Endothelial cell of hepatic sinusoid (primary cell): ENCODE data around the gene SLC5A10.
"Not testable (repeated sequence)": the region's sequence is repeated elsewhere in the genome, so short reads cannot be mapped to it uniquely, and the experiment has no call there.

Experiments
- in situ Hi-C: cut with HindIII; loops from 2 replicates; pipeline ENCODE4 v1.10.0; 2017; ENCODE audit warnings: low sequenced_read_pairs

Gene SLC5A10

DNA sequence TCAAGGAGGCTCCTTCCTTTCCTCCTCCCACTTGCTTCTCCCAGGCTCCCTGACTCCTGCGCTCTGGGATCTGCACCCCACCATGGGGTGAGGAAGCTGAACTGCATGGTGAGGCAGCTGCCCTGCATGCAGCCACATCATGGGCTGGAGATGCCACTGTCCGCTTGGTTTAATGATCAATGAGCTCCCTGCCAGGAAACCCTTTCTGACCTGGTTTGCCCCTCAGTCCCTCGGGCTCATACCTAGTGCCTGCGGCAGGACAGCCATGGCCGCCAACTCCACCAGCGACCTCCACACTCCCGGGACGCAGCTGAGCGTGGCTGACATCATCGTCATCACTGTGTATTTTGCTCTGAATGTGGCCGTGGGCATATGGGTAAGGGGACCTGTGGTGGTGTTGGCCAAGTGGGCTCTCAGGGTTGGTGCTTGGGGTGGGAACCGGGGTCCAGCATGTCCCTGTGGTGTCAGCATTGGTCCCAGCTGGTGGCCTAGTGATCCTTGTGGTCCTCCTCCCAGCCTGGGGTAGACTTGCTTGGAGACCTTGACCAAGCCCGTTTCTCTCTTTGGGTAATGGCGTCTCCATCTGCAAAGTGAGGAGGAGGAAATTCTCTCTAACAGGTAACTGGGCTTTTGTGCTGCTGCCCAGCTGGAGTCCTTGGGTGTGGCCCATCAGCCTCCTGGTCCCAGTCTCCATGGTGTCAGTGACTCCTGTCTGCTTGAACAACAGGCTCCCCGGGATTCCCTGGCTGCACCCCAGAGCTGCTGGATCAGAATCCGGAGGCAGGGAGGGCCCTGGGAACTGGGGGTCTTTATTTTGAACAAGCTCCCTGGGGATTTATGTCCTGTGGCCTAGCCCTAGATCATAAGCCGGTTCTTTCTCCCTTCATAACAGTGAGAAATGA lies at the start of gene SLC5A10:
TSS of gene SLC5A10 (plus strand) at position 225 of the 902 bp plus-strand sequence. CDS start at position 266, 41 bp downstream.
- in situ Hi-C loops, result no loop called here

DNA sequence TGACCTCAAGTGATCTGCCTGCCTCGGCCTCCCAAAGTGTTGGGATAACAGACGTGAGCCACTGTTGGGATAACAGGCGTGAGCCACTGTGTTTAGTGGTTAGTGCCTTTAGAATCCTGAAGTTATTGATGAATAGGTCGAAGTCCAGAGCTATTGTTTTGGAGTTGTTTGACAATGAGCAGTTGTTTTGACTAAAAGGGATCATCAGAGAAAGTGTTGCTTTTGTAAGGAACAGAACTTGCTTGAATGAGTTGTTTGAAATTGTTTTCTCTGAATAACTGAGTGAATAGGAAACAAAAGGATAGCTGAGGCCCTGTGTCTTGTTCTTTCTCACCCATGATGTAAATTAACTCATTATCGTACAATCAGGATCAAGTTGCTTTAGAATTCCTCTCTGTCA lies 47.5 kb upstream of the SLC5A10 start:
- in situ Hi-C loops, result no loop called here

DNA sequence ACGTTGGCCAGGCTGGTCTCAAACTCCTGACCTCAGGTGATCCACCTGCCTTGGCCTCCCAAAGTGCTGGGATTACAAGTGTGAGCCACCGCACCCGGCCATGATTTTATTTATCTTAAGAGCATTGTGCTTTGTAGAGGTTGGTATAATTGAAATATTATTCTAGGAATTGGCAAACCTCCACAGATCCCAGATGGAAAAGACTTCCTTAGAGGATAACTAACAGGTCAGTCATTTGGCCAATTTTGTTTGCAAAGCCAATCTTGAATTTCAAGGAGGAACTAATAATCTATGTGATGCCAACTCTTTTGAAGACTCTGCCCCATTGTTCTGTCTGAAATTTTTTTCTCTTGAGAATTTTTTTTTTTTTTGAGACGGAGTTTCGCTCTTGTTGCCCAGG lies 46.7 kb upstream of the SLC5A10 start:
- in situ Hi-C loops, result no loop called here

DNA sequence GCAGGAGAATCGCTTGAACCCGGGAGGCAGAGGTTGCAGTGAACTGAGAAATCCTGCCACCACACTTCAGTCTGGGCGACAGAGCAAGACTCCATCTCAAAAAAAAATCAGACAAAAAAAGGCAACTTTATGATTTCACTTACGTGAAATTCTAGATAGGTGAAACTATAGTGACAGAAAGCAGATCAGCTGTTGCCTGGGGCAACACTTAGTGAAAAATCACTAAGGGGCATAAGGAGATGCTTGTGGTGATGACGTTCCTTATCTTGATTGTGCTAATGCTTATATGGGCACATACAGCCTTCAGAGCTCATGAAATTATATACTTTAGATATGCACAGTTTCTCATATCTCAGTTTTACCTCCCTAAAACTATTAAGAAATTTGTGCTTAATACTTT lies 41.6 kb upstream of the SLC5A10 start:
- in situ Hi-C loops, result no loop called here

DNA sequence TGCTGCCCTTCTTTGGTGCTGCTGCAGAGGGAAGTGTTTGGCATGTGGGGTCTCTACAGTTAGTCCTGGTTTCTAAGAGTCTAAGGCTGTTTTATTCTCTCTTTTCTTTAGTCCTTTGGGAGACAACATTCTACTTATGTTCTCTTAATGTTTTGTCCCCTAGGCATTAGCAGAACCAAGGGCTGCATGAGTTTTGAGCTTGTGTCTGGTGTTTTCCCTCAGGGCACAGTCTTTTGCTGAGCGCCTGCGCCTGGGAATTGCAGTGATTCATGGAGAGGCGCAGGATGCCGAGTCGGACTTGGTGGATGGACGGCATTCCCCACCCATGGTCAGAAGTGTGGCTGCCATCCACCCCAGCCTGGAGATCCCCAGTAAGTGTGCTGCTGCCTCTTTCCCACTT lies 41.1 kb upstream of the SLC5A10 start:
- in situ Hi-C loops, result no loop called here

DNA sequence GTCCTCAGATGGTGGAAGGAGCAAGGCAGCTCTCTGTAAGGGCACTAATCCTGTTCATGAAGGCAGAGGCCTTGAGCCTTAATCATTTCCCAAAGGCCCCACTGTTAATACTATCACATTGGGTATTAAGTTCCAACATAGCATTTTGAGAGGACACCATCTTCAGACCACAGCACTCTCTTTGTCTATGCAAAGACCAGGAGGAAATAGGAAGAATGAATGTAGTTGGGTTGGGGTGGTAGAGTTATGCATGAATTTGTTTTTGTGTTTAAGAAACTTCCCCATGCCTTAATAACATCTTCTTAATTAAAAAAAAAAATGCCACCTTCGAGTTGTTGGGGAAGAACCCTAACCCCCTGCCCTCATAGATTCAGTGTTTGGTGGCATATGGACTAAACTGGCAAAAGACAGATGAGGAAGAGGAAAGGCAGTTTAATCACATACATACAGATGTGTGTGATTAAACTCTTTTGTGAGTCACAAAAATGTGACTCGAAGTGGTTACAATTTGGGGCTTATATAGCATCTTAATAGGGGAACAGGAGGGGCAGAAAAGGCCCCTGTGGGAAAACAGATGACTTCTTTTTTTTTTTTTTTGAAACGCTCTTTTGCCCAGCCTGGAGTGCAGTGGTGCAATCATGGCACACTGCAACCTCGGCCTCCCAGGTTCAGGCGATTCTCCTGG lies 35.0 kb upstream of the SLC5A10 start:
- in situ Hi-C loops, result no loop called here

DNA sequence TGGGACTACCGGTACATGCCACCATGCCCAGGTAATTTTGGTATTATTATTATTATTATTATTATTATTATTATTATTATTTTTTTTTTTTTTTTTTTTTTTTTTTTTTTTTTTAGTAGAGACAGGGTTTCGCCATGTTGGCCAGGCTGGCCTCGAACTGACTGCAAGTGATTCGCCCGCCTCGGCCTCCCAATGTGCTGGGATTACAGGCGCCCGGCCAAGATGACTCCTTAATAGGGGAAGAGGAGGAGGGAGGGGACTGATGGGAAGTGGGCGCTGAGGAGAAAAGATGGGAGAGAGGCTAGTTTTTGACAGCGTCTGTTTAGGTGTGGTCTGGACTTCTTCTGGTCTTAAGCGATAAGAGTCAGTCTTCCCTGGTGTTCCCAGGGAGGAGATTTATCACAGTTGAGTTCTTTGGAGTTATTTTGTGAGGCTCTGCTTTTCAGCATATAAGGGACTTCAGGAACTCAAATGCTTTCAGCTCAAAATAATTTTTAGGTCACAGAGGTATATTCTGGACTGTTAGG lies 34.4 kb upstream of the SLC5A10 start:
- in situ Hi-C loops, result no loop called here

DNA sequence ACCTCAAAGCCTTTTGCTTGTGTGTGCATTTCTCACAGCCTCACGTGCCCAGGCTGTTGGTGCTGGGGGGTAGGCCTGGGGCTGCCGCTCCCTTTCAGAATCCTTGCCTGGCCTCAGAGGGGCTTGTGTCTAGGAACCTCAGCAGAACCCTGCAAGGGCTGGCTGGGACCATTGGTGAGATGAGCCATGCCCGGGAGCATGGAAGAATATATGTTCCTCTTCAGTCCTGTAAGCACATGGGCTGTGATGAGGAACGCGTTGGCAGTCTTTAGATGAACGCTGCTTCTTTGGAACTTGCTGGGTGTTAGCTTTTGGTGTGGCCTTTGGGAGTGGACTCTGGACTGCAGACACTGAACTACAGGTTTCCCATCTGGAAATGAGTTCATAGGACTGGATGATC lies 32.0 kb upstream of the SLC5A10 start:
- in situ Hi-C loops, result no loop called here

DNA sequence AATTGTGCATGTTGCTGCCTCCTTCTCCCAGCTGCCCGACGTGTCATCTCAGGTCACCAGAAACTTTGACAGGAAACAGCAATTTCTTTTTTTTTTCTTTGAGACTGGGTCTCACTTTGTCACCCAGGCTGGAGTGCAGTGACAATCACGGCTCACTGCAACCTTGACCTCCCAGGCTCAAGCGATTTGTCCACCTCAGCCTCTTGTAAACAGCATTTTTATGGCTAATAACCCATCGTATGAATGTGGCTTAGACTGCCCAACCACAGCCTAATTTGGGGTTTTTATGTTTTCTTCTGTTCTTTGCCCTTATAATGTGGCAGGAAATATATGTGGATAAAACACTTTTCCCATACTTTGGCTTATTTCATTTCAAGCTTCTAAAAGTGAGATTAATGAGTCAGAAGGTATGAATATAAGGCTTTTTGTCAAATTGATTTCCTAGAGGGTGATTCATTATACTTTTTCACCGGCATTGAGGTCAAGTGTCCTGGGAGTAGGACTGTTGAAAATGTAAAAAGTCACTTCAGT lies 31.0 kb upstream of the SLC5A10 start:
- in situ Hi-C loops, result no loop called here

DNA sequence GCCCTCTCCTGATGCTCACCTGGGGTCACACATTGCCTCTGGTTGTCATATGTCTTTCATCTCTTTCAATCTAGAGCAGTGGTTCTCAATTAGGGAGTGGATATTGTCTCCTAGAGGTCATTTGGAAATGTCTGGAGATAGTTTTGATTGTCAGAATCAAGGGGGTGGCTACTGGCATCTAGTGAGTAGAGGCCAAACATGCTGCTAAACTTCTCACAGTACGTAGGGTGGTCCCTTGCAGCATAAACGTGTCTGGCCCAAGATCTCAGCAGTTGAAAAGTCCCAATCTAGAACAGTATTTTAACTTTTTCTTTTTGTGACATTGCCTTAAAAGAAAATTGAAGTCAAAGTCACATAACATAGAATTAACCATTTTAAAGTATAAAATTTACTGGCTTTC lies 30.5 kb upstream of the SLC5A10 start:
- in situ Hi-C loops, result no loop called here

DNA sequence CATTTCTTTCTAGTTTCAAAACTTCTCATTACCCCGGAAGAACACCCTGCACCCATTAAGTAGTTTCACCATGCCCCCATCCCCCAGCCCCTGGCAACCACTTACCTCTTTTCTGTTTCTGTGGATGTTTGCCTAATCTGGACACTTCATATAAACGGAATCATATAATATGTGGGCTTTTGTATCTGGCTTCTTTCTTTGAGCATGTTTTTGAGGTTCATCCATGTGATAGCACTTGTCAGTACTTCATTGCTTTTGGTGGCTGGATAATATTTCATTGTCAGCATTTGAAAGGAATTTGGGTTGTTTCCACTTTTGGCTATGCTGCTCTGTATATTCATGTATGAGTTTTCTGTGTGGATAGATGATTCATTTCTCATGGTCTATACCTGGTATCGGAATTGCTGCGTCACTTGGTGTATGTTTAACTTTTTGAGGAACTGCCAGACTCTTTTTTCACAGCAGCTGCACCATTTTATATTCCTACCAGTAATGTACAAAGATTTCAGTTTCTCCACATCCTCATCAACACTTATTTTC lies 30.0 kb upstream of the SLC5A10 start:
- in situ Hi-C loops, result no loop called here

DNA sequence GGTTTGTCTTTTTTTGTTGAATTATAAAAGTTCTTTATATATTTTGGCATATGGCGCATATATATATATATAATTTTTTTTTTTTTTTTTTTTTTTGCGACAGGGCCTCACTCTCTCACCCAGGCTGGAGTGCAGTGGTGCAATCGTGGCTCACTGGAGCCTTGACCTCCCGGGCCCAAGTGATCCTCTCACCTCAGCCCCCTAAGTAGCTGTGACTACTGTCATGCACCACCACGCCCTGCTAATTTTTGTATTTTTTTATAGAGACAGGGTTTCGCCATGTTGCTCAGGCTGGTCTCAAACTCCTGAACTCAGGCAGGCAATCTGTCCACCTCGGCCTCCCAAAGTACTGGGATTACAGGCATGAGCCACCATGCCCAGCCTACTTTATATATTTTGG lies 29.4 kb upstream of the SLC5A10 start:
- in situ Hi-C loops, result not testable (repeated sequence)

DNA sequence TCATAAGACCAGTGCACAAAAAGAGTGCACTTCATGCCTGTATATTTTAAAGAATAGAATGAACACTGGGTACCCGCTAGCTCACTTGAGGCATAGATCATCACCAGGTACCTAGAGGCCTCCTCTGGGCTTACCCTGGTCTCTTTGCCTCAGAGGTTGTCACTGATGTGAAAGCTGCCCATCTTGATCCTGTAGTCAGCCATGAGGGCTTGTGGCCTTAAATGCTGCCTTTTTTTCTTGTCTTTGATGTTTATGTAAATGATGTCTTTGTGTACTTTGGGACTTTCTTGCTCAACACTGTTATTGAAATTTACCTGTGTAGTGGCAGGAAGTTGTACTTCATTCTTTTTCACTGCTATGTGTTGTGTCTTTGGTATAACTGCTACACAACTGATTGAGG lies 26.8 kb upstream of the SLC5A10 start:
- in situ Hi-C loops, result no loop called here

DNA sequence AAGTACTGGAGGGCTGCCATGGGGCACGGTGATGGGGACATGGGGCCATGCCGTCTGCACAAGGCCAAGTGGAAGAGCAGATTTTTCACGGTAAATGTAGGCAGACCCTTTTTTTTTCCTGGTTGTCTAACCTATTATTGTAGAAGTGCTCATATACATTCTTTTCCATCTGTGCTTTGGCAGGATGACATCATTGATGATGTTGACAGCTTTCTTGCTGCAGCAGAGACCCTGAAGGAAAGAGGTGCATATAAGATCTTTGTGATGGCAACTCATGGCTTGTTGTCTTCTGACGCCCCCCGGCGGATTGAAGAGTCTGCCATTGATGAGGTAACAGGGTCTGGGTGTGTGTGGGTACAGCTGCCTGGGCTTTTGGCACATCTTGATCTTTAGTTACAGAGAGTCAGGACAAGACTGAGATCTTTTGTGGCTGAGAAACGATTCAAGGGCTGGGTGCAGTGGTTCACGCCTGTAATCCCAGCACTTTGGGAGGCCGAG lies 23.3 kb upstream of the SLC5A10 start:
- in situ Hi-C loops, result no loop called here

DNA sequence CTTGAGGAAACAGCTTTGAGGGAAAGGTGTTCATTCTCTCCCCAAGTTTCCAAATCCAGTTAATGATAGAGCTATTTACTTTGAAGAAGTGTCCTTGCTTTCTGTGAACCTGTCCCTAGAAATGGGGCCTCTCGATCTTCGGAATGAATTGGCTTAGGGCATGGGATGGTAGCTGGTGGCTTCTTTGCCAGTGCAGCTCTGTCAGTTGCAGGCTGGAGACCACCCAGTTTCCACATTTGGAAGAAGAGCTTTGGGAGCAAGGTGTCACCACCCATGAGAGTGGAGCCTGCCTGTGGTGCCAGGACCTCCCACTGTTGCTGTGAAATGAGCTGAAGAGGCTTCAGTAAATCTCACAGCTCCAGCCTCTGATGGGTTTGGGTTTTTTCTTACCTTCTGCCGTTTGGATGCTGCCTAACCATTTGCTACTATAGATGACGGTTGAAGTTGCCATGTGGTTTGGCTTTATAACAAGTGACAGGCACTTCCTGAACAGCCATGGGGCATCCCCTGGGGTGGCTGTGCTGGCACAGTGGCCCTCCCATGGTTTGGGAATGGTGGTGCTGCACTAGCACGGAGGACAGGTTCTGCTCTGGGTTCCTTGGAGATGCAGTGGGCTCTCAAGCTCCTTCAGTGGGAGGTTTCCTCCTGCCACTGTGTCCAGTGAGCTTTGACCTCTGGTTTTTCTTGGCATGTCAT lies 19.5 kb upstream of the SLC5A10 start:
- in situ Hi-C loops, result no loop called here

DNA sequence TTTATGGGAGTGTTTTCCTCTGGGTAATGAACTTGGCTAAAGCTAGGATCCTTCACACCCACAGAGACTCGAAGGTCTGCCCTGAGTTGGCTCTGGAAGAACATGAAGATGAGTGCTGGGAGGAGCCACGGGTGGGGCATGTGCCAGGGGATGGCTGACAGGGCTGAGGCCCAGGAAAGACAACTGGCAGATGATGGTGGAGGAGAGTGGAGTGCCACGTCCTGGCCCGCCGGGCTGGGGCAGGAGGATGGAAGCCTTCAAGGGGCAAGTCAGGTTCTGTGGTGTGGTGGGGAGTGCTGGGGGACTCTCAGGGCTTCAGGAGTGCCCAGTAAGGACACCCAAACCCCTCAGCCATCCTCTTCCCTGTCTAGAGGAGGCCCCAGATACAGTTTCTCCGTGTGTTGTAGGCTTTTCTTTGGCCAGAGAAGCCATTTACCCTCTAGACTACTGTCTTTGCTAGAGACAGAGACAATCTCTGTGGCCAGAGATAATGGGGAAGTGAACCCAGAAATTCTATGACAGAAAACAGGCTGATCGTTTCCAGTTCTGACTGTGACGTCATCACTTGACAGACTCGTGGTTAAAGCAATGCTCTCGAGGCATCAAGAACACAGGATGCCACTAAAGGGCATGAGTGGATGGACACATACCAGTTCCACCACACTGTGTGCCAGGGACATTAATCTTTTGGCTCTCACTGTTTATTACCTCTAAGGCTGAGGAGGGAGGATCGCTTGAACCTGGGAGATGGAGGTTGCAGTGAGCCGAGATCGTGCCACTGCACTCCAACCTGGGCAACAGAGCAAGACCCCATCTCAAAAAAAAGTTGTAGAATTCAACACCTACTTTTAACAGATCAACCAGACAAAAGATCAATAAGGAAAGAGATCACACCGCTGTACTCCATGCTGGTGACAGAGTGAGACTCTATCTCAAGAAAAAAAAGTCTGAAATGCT lies 18.6 kb upstream of the SLC5A10 start:
- in situ Hi-C loops, result no loop called here

DNA sequence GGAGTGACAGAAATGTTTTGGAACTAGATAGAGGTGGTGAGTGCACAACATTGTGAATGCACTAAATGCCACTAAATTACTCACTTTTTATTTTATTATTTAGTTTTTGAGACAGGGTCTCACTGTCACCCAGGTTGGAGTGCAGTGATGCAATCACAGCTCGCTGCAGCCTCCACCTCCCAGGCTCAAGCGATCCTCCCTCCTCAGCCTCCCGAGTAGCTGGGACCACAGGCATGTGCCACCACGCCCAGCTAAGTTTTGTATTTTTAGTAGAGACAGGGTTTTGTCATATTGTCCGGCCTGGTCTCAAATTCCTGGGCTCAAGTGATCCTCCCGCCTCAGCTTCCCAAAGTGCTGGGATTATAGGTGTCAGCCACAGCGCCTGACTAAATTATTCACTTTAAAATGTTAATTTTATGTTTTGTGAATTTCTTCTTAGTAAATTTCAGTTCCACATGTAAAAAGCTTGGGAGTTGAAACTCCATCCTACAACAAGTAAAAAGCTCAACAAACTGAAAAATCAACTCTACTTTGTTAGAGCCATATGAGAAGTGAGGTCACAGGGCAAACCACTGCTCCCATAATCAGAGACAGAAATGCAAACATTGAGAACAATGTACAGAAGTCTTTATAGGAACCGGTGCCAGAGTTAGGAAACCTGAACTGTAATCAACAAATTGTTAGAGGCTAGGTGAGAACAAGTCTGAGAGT lies 13.8 kb upstream of the SLC5A10 start:
- in situ Hi-C loops, result no loop called here

DNA sequence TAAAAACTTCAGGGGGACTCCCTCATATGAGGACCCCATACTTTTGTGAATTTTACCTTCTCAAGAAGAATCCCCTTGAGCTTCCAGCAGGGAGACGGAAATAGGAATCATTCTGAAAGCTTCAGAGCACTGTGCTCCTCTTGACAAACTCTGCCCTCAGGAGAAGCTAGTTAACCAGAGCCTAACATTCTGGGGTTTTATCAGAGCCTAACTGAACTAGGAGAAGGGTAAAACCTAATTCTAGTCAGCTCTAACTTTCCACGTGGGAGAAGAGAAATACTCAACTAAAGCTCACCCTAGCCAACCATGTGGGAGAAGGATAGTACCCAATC lies 13.3 kb upstream of the SLC5A10 start:
- in situ Hi-C loops, result no loop called here

DNA sequence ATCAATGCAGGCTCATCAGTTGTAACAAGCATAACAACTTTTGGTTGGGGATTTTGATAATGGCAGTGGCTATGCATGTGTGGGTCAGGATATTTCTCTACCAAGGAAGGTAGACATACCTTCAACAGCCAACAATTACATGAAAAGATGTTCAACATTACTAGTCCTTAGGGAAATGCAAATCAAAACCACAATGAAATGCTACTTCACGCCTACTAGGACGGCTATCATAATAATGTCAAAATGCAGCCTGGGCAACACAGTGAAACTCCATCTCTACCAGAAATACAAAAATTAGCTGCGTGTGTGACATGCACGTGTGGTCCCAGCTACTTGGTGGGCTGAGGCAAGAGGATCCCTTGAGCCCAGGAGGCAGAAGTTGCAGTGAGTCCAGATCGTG lies 7.3 kb upstream of the SLC5A10 start:
- in situ Hi-C loops, result loop anchor here (5.0 kb wide), 1 partner anchor 67 kb away; no protein-coding TSS in a partner anchor
